Hindlimb muscle (tissue), 1 donor: Measurements from ENCODE around the gene EPB41L1. TPM values are rescaled to one million over a fixed set of nuclear protein-coding genes. Genes with fewer than 3 reads are reported as not detected.

Experiments
- DNase-seq: peaks from one replicate; pipeline ENCODE4 v3.0.0-alpha.2; 2013
- polyA plus RNA-seq: library from polyadenylated mRNA; unstranded; fragments of 120-200 nt; gene quantifications from one replicate; pipeline ENCODE4 v1.2.1, GENCODE V29; 2013; ENCODE audit not compliant: insufficient read length

Gene EPB41L1
- polyA plus RNA-seq, 1 donor = 20.8 TPM

- DNase-seq = no peak
Observed at GRCh38 chr20:36264426-36265246, 110.1 kb downstream of the EPB41L1 start.

DNA sequence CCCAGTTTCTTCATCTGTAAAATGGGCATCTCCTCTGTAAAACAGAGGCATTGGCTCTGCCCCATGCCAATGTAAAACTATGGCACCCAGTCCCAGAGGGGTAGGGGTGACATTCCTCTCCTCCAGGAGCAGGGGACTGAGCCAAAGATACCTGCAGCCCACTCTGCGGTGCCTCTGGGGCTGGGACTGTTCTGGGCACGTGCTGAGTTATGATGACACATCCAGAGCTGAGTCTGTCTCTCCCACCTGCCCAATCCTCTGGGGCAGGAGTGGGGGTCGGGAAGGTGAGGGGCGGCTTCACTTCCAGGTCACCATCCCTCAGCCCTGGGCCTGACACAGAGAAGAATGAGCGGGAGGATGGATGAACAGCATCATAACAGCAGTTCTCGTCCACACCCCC, 111.6 kb downstream of the EPB41L1 start:
- DNase-seq = no peak

DNA sequence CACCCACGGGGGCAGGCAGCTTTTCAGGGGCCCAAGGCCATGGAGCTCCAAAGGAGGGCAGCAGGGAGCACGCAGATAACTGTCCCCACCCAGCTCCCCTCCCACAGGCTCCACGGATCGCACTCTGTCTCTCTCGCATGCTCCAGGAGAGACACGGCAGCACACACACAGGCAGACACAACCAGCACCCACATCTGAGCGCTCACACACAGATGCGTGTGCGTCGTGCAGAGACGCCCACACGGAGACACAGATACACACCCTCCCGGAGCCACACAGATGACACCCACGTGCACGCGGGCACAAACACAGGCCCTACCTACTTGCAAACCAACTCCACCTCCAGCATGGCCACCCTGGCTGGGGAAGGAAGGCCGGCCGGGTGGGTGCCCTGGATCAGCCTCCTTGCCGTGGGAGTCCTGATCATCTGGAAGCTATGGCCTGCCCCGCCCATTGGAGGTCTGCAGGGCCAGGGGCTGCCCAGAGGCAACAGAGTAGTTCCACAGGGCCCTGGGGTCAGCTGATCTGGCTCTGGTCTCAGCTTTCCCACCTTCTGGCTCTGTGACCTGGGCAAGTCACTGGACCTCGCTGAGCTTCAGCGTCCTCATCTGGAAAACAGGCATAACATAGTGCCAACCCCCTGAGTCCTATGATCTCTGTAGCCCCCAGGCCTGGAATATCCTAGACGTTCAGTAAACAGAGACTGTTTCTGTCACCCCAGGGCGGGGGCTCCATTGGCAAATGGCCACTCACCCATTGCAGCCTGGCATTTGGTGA, 113.3 kb downstream of the EPB41L1 start:
- no peak for DNase-seq

DNA sequence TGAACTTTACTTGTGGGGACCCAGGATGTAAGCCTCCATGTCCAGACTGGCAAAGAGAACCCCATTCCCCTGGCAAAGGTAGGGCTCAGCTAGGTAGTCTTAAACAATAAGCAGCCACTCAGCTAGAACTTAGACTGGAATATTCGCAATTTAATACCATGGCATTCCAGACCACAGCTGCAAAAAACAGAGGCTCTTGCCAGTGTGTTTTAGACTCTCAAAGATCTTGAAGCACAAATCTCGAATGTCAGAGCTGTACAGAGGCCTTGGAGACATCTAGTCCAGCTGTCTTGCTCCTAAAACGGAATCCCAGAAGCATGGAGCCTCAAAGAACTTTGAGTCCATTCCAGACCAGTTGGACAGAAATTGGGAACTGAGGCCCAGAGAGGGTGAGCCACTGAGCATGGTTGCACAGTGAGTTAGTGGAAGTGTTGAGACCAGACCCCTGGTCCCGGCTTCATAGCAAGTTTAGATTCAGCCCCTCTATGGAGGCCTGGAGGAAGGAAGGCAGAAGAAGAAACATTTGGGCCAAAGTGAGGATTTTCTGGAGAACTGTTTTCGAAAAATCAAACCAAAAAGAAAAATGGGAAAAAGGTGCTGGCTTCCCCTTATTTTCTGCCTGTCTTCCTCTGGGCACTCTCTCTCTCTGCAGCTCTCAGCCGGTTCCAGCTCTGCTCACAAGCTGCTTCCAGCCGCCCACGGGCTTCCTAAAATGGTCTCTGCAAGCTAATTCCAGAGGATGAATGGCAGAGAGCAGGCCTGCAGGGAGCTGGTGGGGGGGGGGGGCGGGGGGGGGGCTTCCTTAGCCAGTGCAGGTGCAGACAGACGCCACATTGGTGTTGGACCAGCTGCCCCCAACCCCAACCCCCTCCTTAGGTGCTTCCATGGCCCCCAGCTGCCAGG, 114.2 kb downstream of the EPB41L1 start:
- DNase-seq = peak; percentile 4

- no peak for DNase-seq
Observed at GRCh38 chr20:36269507-36269906, 115.0 kb downstream of the EPB41L1 start.

GRCh38 chr20:36270744-36271638, 116.5 kb downstream of the EPB41L1 start:
- no peak for DNase-seq

DNA sequence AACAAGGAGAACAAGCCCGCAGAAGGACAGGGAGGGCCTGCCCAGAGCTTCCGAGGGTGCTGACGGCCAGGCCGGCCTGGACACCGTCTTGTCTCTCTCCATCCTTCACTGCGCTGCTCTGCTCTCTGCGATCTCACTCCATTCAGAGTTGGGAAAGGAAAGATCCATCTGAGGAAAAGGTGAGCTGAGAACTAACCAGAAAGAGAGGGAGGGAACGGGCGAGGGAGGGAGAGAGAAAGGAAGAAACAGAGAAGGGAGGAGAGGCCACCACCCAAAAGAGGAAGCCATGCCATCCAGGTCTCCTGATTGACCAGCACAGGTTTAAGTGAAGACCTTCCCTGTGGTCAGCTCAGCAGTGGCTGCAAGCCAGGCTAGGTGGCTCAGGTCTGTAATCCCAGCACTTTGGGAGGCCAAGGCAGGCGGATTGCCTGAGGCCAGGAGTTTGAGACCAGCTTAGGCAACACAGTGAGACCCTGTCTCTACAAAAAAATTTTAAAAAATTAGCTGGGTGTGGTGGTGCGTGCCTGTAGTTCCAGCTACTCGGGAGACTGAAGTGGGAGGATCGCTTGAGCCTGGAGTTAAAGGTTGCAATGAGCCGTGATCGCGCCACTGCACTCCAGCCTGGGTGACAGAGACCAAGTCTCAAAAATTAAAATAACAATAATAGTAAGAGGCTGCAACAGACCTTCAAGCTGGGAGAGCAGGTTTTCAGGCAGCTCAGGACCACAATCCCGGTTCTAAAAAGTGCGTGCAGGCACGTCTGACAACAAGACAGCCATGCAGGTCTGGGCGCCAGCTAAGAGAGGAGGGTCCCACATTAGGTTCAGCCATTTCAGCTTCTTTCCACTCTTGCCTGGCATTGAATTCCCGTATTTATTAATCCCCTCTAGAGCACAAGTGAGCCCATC, 117.4 kb downstream of the EPB41L1 start:
- DNase-seq = no peak

GRCh38 chr20:36272547-36273220, 118.1 kb downstream of the EPB41L1 start:
- DNase-seq = no peak

- no peak for DNase-seq
Observed at GRCh38 chr20:36273414-36274180, 119.1 kb downstream of the EPB41L1 start.

- DNase-seq = no peak
Observed at GRCh38 chr20:36274181-36274841, 119.8 kb downstream of the EPB41L1 start.

GRCh38 chr20:36275011-36275410, 120.5 kb downstream of the EPB41L1 start:
- DNase-seq = no peak

GRCh38 chr20:36275441-36276189, 121.1 kb downstream of the EPB41L1 start:
- no peak for DNase-seq

GRCh38 chr20:36277546-36277945, 123.0 kb downstream of the EPB41L1 start:
- DNase-seq = no peak

DNA sequence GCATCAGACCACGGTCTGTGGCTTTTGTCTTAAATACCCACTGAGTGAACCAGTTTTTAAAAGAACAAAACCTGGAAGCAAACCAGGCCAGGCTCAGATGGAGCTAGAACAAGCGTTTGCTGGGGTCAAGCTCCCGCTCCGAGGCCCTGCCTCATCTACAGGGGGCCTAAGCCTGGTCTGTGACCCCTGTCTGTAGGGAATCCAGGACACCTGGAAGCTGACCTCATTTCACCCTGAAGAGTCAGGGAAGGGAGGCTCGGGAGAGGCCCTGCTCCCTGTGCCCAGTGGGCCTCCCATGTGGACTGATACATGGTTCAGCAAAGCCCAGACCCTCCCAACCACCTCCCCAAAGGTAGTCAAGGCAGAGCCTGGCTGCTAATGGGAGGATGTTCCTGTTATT, 124.8 kb downstream of the EPB41L1 start:
- DNase-seq = no peak

GRCh38 chr20:36279776-36280175, 125.2 kb downstream of the EPB41L1 start:
- DNase-seq = no peak

DNA sequence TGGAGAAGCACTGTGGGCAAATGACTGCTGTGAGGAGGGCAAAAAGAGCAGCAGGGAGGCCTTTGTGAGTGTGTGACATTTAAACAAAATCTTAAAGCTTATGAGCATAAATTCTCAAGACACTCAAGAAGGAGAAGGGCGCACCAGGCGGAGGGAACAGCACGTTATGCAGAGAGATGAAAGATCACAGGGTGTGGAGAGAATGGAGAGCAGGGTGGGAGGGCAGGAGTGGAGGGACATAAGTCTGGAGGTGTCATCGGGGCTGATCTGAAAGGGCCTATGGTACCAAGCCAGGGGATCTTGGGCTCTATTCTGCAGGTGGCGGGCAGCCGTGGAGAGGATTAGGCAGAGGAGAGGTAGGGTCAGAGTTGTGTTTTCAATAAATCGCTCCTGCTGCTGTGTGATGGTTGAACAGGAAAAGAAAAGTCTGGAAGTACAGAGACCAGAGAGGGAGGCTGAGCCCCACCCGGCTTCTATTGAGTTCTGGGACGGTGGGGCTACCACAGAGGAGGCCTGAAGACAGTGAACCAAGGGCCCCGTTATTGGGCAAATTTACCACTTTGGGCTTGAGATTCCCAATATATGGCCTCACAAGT, 127.3 kb downstream of the EPB41L1 start:
- DNase-seq = no peak
